NCI-H146 treated with DMSO at 0.1 percent for 48 hours (cell line): ENCODE measurements around the gene SEZ6L.

ENCODE experiments used
- DNase-seq: peaks from one replicate; lab custom pipeline; 2025; ENCODE audit not compliant: unreplicated experiment; lab: John Stamatoyannopoulos, UW

SEZ6L gene

GRCh38 chr22:26169315-26170111, at the start of gene SEZ6L:
SEZ6L (plus strand) TSS chr22:26169462; CDS start chr22:26169670, 208 bp downstream.
- DNase-seq: peak; percentile 34

GRCh38 chr22:26122920-26123468, 46.3 kb upstream of the SEZ6L start:
- DNase-seq: no peak

- DNase-seq: peak; percentile 54
These were observed 44.1 kb upstream of the SEZ6L start for GRCh38 chr22:26124991-26125725.

- DNase-seq: no peak
These were observed 42.1 kb upstream of the SEZ6L start for GRCh38 chr22:26127126-26127525.

- no peak for DNase-seq
These were observed 41.7 kb upstream of the SEZ6L start for GRCh38 chr22:26127556-26127955.

GRCh38 chr22:26131589-26132154, 37.6 kb upstream of the SEZ6L start:
- DNase-seq: no peak

GRCh38 chr22:26134654-26135330, 34.5 kb upstream of the SEZ6L start:
- no peak for DNase-seq

- no peak for DNase-seq
These were observed 33.5 kb upstream of the SEZ6L start for GRCh38 chr22:26135806-26136205.

GRCh38 chr22:26139310-26139709, 30.0 kb upstream of the SEZ6L start:
- no peak for DNase-seq

GRCh38 chr22:26141831-26142230, 27.4 kb upstream of the SEZ6L start:
- no peak for DNase-seq

GRCh38 chr22:26143806-26144325, 25.4 kb upstream of the SEZ6L start:
- DNase-seq: no peak

GRCh38 chr22:26159886-26160285, 9.4 kb upstream of the SEZ6L start:
- no peak for DNase-seq

GRCh38 chr22:26161746-26162145, 7.5 kb upstream of the SEZ6L start:
- no peak for DNase-seq

- DNase-seq: no peak
These were observed 6.3 kb upstream of the SEZ6L start for GRCh38 chr22:26162926-26163325.

GRCh38 chr22:26164174-26164573, 5.1 kb upstream of the SEZ6L start:
- DNase-seq: no peak

- no peak for DNase-seq
These were observed 871 bp upstream of the SEZ6L start for GRCh38 chr22:26168330-26168851.

- no peak for DNase-seq
These were observed 335 bp upstream of the SEZ6L start for GRCh38 chr22:26168939-26169314.

- DNase-seq: no peak
These were observed 840 bp downstream of the SEZ6L start for GRCh38 chr22:26170112-26170492.

- peak; percentile 24 for DNase-seq
These were observed 1.7 kb downstream of the SEZ6L start for GRCh38 chr22:26170795-26171580.

- peak; percentile 53 for DNase-seq
These were observed 3.2 kb downstream of the SEZ6L start for GRCh38 chr22:26172389-26172990.
